Stimulated activated naive B cell treated with anti-CD40 and anti-IgM and Interleukin-4, amounts not matched to agents 10 μg/mL and 1 μg/mL and 100 μg/mL, for 72 hours (primary cell): Measurements from ENCODE around the gene BRD7.

Experiments
- ATAC-seq, 2 donors: fragments of 150-1000 bp; cut with Tn5 transposase; replicated peaks; 2 replicates each; pipeline ENCODE4 v1.10.0; 2021; ENCODE audit warnings: moderate library complexity in 1 of 2
- DNase-seq: peaks from one replicate; pipeline ENCODE4 v3.0.0; 2021
- H3K27ac Mint-ChIP-seq: one replicate; pipeline ENCODE4 v1.8.0; 2022; ENCODE audit warnings: mild to moderate bottlenecking, mixed read lengths
- H3K27me3 Mint-ChIP-seq, 2 donors: one replicate each; pipeline ENCODE4 v1.8.0; 2022; ENCODE audit warnings: mixed read lengths in 2 of 2
- H3K36me3 Mint-ChIP-seq, 2 donors: one replicate each; pipeline ENCODE4 v1.8.0; 2022; ENCODE audit warnings: mixed read lengths in 2 of 2, mild to moderate bottlenecking in 1 of 2
- H3K4me1 Mint-ChIP-seq, 2 donors: one replicate each; pipeline ENCODE4 v1.8.0; 2022; ENCODE audit warnings: mixed read lengths in 2 of 2, mild to moderate bottlenecking in 1 of 2
- H3K4me3 Mint-ChIP-seq, 2 donors: one replicate each; pipeline ENCODE4 v1.8.0; 2022; ENCODE audit warnings: mild to moderate bottlenecking in 2 of 2, mixed read lengths in 2 of 2, moderate library complexity in 1 of 2
- H3K9me3 Mint-ChIP-seq, 2 donors: one replicate each; pipeline ENCODE4 v1.8.0; 2022; ENCODE audit warnings: mixed read lengths in 2 of 2, mild to moderate bottlenecking in 1 of 2

The BRD7 gene

DNA sequence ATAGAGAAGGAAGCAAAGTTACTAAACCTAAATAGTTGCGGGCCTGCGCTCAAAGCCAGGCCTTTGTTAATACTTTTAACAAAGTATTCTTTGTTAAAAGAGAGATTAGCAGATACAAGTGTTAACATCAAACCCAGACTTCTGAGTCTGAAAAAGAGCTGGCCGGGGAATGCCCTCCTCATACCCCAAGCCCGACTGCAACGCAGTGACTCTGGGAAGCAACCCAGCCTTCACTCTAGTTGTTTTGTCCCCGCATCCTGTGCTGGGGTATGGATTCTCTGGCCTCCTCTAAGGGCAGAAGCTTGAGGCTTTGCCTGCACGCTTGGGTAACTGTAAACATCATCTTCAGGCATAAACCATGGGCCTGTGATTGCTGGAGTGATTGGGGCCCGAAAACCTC is 54.1 kb downstream of the BRD7 start:
- DNase-seq, result no peak
- Mint-ChIP-seq H3K9me3 (no peaks in the 10 kb centered on the region), H3K36me3 (peaks cover 37 to 55% of the 10 kb centered on the region in 2 donors), H3K27ac (peak overlapping the region; percentile 68), H3K4me1 (peaks cover 14 to 32% of the 10 kb centered on the region in 2 donors), H3K4me3 (no peak overlapping the region), H3K27me3 (no peaks in the 10 kb centered on the region)
- no peak for ATAC-seq

DNA sequence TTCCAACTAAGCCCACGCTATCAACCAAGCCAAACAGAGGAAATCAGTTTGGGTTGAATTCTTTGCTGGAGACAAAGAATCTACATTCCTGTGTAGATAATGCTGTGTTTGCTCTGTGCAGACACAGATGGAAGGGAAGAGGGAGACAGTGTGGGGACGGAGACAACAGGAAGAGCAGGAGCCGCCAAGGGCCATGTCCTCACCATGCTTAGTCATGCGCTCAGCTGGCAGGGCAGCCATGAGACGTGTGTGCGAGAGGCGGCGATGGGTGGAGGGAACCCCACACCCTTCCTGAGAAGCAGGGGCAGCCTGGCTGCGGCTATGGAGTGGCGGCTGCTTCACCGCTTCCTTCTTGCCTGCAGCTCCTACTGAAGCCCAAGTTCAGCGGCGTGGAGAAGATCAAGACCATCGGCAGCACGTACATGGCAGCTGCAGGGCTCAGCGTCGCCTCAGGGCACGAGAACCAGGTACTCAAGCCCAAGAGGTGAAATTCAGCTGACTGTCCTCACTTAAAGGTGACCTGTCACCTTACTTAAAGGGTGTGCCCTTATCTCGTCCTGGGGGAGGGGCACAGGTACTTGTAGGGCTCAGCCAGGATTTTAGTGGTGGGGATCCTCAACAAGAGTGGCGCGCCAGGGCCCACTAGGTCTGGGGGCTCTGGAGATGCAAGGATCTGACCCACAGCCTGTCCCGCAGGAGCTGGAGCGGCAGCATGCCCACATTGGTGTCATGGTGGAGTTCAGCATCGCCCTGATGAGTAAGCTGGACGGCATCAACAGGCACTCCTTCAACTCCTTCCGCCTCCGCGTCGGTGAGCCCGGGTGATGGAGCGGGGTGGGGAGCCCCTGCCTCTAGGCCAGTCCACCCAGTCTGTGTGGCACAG is 55.0 kb downstream of the BRD7 start:
- H3K36me3 Mint-ChIP-seq, result peaks cover 43 to 63% of the 10 kb centered on the region in 2 donors
- H3K27me3 Mint-ChIP-seq, result no peaks in the 10 kb centered on the region
- H3K4me1 Mint-ChIP-seq, result peaks cover 14 to 37% of the 10 kb centered on the region in 2 donors
- no peak overlapping the region for H3K4me3 Mint-ChIP-seq
- peak overlapping the region; percentile 85 for H3K27ac Mint-ChIP-seq
- DNase-seq (no peak), ATAC-seq (peak; percentile 50 to 63)
- H3K9me3 Mint-ChIP-seq, result no peaks in the 10 kb centered on the region

DNA sequence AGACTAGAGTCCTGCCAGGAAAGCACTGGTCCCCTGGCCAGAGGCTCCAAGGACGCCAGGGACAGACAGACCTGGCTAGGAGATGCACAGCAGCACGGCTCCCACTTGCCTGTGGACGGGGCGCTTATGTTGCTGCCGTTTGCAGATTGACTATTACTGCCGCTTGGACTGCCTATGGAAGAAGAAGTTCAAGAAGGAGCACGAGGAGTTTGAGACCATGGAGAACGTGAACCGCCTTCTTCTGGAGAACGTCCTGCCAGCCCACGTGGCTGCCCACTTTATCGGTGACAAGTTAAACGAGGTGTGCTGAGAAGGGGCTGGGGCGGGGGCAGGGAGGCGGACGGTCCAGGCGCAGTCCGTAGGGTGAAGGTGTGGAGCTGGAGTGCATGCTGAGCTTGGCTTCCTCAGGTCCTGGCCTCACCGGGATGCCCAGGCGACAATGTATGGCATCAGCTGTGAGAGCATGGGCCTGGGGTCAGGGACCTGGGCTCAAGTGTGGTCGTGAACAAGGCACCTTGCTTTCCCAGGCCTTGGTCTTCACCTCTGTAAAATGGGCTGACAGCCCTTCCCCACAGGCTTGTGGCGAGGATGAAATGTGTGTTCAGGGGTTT is 56.8 kb downstream of the BRD7 start:
- Mint-ChIP-seq H3K27ac (no peak overlapping the region), H3K4me1 (peaks cover 10 to 32% of the 10 kb centered on the region in 2 donors), H3K9me3 (no peaks in the 10 kb centered on the region), H3K4me3 (no peak overlapping the region), H3K27me3 (no peaks in the 10 kb centered on the region), H3K36me3 (peaks cover 45 to 65% of the 10 kb centered on the region in 2 donors)
- DNase-seq (no peak), ATAC-seq (no peak)

DNA sequence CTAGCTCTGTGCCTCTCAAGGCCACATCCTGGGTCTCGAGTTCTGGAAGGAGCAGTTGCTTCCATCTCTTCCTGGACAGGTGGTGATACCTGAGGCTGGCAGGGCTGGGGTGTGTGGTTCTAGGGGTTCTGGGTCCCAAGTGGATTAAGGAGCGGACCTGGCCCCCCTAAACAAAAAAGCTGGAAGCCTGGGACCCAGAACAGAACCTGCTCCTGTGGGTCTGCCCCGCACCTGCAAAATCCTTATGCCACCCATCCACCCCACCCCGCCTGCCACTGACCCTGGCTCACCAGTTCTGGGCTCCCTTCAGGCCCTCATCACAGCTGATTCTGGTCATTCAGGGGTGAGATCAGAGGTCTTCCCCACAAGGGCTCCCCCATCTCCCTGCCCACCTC is 57.7 kb downstream of the BRD7 start:
- no peak overlapping the region for H3K4me3 Mint-ChIP-seq
- ATAC-seq, result no peak
- no peaks in the 10 kb centered on the region for H3K9me3 Mint-ChIP-seq
- H3K27me3 Mint-ChIP-seq, result no peaks in the 10 kb centered on the region
- peaks cover 44 to 70% of the 10 kb centered on the region in 2 donors for H3K36me3 Mint-ChIP-seq
- peaks cover 11 to 32% of the 10 kb centered on the region in 2 donors for H3K4me1 Mint-ChIP-seq
- H3K27ac Mint-ChIP-seq, result no peak overlapping the region
- DNase-seq, result no peak

DNA sequence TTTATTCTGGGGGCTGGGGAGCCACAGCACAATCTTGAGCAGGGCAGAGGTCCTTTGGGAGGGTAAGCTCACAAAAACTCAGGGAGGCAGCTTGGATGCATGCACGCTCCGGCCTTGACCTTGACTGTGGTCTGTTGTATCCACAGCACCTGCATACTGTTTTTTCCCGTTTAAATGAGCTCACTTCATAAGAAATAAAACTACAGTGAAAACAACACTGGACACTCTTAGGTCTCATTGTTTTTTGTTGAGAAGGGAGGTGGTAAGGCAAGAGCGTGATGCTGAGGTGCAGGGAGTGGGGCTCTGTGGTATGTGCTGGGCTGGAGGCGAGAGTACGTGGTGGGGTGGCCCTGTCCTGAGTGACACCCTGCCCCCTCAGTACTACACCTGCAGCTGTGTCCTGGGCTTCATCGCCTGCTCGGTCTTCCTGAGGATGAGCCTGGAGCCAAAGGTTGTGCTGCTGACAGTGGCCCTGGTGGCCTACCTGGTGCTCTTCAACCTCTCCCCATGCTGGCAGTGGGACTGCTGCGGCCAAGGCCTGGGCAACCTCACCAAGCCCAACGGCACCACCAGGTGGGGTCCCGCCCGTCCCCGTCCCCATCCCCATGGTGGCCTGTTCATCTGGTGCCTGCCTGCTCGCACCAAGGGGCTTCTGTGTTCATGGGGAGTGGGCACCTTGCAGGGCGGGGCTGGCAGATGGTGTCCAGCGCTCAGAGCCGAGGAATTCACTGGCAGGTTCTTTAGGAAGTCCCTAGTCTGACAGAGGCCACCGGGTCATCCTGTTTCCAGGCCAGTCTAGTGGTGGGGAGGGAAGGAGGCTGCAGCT is 58.3 kb downstream of the BRD7 start:
- Mint-ChIP-seq H3K4me1 (peaks cover 11 to 32% of the 10 kb centered on the region in 2 donors), H3K27me3 (no peaks in the 10 kb centered on the region), H3K36me3 (peaks cover 46 to 68% of the 10 kb centered on the region in 2 donors), H3K9me3 (no peaks in the 10 kb centered on the region), H3K4me3 (no peak overlapping the region), H3K27ac (peak overlapping the region; percentile 63)
- ATAC-seq (no peak), DNase-seq (no peak)

DNA sequence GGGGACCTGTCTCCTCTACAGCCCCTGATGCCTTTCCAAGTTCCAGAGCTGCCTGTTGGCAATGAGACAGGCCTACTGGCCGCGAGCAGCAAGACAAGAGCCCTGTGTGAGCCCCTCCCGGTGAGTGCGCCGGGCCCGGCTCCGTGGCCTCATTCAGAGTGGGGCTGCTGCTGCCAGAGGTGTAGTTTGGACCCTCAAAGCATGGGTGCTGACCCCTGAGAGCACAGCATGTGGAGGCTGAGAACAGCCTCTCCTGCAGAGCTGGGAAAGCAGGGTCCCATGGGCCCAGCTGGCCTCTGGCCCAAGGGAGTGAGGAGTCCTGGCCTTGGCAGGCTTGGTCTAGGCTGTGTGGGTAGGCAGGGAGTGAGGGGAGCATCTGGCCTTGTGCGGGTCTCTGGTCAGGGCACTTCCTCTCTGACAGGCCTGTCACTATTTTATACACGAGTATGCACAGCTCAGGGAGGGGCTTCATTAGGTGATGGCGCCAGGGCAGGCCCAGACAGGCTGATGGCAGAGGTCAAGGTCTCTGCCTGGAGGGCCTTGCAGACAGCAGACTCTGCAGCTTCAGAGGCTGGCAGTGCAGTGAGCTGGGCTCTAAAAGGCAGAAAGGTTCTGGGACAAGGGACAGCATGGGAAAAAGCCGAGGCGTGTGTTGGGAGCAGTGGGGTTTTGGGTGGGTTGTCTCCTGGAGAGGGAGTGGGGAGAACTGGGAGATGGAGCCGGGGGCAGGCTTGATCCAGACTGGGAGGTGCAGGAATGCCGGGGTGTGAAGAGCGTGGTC is 59.1 kb downstream of the BRD7 start:
- DNase-seq (no peak), ATAC-seq (peak in 1 of 2 donors; percentile 24)
- Mint-ChIP-seq H3K4me1 (peaks cover 12 to 27% of the 10 kb centered on the region in 2 donors), H3K4me3 (no peak overlapping the region), H3K27me3 (no peaks in the 10 kb centered on the region), H3K9me3 (no peaks in the 10 kb centered on the region), H3K27ac (peak overlapping the region; percentile 83), H3K36me3 (peaks cover 47 to 68% of the 10 kb centered on the region in 2 donors)

DNA sequence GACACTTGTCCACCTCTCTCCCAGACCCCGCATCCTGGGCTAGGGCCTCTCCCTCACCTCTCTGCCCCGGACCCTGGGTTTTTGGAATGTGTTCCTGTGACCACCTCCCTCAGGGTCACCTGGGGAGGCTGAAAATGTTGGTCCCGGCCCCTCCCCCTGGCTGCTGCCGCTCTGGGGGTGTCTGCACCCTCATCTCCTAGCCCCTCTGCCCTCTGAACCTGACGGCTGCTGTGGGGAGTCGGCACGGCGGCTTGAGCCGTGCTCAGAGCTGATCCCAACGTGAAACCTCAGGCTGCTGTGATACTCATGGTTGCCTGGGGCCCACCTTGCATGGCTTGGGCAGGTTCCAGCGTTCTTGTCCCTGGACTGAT is 59.6 kb downstream of the BRD7 start:
- Mint-ChIP-seq H3K9me3 (no peaks in the 10 kb centered on the region), H3K36me3 (peaks cover 44 to 67% of the 10 kb centered on the region in 2 donors), H3K27ac (peak overlapping the region; percentile 83), H3K27me3 (no peaks in the 10 kb centered on the region), H3K4me3 (no peak overlapping the region), H3K4me1 (peaks cover 13 to 22% of the 10 kb centered on the region in 2 donors)
- no peak for DNase-seq
- ATAC-seq, result no peak

DNA sequence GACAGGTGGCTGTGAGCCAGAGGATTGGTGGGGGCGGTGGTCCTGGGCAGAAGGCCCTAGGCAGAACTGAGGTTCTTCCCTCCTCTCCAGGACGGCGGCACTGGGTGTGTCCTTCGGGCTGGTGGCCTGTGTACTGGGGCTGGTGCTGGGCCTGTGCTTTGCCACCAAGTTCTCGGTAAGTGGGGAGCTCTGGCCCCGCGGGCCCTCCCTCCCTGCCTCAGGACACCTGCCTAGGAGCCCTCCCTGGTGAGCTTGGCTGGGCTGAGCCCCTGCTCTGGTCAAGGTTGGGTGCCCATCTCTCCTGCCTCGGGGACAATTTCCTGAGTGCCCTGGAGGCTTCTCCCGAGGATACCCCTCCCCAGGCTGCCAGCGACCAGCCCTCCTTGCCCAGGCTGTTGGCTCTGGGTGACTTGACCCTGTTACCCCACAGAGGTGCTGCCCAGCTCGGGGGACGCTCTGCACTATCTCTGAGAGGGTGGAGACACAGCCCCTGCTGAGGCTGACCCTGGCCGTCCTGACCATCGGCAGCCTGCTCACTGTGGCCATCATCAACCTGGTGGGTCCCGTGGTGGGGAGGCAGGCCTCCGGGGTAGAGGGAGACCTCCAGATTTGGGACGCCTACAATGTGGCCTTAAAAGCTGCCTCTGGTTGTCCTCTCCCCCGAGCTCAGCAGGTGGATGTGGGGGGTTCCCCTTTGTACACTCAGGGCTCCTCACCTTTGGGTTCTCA is 60.4 kb downstream of the BRD7 start:
- H3K36me3 Mint-ChIP-seq, result peaks cover 46 to 60% of the 10 kb centered on the region in 2 donors
- H3K9me3 Mint-ChIP-seq, result no peaks in the 10 kb centered on the region
- H3K4me3 Mint-ChIP-seq, result no peak overlapping the region
- peaks cover 8 to 14% of the 10 kb centered on the region in 2 donors for H3K4me1 Mint-ChIP-seq
- H3K27me3 Mint-ChIP-seq, result no peaks in the 10 kb centered on the region
- DNase-seq (no peak), ATAC-seq (no peak)
- no peak overlapping the region for H3K27ac Mint-ChIP-seq

DNA sequence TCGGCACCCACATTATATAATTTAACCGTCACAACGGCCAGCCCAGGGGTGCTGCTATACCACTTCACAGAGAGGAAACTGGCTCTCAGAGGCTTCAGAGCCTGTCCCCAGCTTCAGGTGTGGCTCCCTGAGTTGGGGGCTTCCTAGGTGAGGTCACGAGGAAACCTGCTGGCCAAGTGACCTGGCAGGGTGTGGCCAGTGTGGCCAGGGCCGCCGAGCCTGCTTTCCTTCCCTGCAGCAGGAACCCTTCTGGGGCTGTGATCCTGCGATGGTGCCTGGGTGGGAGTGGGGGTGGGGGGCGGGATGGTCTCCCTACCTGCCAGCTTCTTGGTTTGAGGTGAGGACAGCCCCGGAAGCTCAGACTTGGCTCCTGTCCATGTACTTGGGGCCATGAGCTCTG is 62.5 kb downstream of the BRD7 start:
- no peaks in the 10 kb centered on the region for H3K27me3 Mint-ChIP-seq
- H3K36me3 Mint-ChIP-seq, result peaks cover 46 to 55% of the 10 kb centered on the region in 2 donors
- DNase-seq, result no peak
- no peaks in the 10 kb centered on the region for H3K9me3 Mint-ChIP-seq
- H3K27ac Mint-ChIP-seq, result peak overlapping the region; percentile 25
- no peak overlapping the region for H3K4me3 Mint-ChIP-seq
- no peak for ATAC-seq
- H3K4me1 Mint-ChIP-seq, result peaks cover 3 to 5% of the 10 kb centered on the region in 2 donors

DNA sequence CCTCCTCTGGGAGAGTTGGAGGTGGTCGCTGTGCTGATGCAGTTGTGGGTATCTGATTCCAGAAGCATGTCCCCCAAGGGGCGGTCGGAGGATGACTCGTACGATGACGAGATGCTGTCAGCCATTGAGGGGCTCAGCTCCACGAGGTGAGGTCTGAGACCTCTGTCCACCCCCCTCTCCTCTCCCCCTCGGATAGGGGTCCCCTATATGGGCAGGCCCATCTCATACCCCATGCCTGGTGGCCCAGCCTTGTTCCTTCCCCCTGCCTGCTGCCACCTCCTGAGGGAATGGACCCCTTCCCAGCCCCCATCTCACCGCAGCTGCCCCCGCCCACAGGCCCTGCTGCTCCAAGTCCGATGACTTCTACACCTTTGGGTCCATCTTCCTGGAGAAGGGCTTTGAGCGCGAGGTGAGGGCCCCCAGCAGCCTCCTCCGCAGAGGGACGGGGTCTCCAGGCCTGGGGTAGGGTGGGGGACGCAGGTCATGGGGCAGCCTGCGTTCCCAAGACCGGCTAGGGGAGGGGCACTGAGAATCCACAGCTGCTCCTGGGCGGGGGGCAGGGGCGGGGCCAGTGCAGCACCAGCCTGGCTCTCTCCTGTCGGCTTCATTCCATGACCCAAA is 63.2 kb downstream of the BRD7 start:
- Mint-ChIP-seq H3K9me3 (no peaks in the 10 kb centered on the region), H3K27ac (no peak overlapping the region), H3K27me3 (no peaks in the 10 kb centered on the region), H3K36me3 (peaks cover 49 to 57% of the 10 kb centered on the region in 2 donors), H3K4me1 (peaks cover 3 to 5% of the 10 kb centered on the region in 2 donors), H3K4me3 (no peak overlapping the region)
- DNase-seq, result no peak
- ATAC-seq, result no peak

DNA sequence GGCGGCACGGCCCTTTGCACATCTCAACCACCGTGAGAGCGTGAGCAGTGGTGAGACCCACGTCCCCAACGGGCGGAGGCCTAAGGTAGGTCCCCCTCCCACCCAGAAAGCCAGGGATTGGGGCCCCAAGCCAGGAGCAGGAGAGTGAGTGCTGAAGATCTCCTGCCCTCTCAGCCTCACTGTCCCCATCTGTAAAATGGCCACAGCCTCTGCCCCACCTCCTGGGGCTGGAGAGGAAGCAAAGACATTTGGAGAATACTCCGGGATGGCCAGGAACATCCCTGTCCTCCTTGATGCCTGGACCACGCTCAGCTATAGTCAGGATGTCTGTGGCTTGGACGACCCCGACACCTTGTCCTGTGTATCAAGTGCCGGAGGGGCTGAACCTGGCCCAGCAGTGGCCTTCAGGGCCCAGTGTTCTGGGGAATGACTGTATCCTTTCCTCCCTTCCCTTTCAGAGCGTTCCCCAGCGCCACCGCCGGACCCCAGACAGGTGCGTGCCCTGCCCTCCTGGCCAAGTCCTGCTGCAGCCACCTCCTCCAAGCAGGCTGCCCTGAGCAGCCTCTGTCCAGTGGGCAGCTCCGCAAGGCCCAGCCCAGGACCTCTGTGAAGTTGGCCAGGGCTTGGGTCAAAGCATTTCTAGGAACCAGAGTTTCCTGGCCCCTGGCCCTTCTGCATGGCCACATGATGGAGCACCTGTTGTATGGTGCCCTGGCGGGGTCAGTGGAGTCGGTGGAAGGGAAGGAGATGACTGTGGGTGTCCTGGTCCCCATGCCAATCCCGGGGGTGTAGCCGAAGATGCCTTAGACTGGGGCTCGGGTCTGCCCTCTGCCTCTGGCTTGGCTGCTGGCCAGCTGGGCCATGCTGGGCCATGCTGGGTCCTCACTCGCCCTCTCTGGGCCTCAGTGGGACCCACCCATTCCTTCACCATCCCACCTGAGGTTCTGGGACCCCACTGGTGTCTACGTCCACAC is 64.0 kb downstream of the BRD7 start:
- ATAC-seq (no peak), DNase-seq (no peak)
- Mint-ChIP-seq H3K9me3 (no peaks in the 10 kb centered on the region), H3K27me3 (no peaks in the 10 kb centered on the region), H3K4me3 (no peak overlapping the region), H3K27ac (no peak overlapping the region), H3K36me3 (peaks cover 50 to 52% of the 10 kb centered on the region in 2 donors), H3K4me1 (peaks cover 3 to 5% of the 10 kb centered on the region in 2 donors)
